Renal cortical epithelial cell (primary cell): ENCODE data around the gene RUFY3. TPM values are rescaled to one million over a fixed set of nuclear protein-coding genes. Genes with fewer than 3 reads are reported as not detected.
"Not testable (repeated sequence)": the region's sequence is repeated elsewhere in the genome, so short reads cannot be mapped to it uniquely, and the experiment has no call there.

Experiments used
- DNase-seq: peaks from one replicate; pipeline ENCODE4 v3.0.0-alpha.2; 2011; ENCODE audit warnings: low read depth
- total RNA-seq: library from RNA; depleted of rRNA; stranded (reverse); fragments of >200 nt; gene quantifications from 2 replicates; pipeline ENCODE4 v1.2.3, GENCODE V29; 2014

The RUFY3 gene
- total RNA-seq, 1 donor from 2014 or later = 74.9 TPM

DNA sequence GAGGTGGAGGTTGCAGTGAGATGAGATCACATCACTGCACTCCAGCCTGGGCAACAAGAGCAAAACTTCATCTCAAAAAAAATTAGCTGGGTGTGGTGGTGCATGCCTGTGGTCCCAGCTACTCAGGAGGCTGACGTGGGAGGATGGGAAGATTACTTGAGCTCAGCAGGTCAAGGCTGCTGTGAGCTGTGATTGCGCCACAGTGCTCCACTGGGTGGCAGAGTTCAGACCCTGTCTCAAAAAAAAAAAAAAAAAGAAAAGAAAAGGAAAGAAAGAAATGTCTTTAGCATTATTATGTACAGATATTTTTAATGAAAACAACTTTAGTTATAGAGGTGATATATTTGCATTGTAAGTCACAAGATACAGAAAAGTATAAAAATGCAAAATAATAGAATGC lies 14.2 kb downstream of the RUFY3 start:
- peak; percentile 78 for DNase-seq

DNA sequence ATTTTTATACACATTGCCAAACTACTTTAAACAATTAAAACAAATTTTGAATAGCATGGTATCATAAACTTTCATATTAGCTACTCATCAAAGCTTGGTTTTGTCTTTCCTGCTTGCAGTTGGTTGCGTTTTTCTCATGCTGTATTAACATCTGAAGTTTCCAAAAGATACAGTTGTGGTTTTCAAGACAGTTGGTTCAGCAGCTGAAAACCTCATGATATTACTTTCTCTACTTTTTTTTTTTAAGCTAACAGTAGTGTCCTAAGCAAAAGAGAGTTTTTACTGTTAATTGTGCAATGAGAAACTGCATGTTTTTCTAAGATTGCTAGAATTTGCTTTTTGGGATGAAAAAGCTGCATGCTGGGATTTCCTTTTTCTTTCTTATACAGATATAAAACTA lies 15.2 kb downstream of the RUFY3 start:
- no peak for DNase-seq

DNA sequence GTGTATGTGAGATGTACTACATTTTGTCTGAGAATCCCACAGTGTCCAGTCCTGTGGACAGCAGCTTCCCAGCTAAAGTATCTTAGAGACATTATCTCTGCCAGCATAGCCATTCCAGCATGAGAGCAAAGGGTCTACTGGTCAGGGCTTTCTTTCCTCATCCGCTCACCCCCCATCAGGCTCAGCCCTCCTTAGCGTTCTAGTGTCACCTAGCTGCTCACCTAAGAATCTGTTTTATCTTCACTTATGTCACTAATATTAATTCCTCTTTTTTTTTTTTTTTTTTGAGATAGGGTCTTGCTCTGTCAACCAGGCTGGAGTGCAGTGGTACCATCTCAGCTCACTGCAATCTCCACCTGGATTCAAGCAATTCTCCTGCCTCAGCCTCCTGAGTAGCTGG lies 15.6 kb downstream of the RUFY3 start:
- DNase-seq = no peak

DNA sequence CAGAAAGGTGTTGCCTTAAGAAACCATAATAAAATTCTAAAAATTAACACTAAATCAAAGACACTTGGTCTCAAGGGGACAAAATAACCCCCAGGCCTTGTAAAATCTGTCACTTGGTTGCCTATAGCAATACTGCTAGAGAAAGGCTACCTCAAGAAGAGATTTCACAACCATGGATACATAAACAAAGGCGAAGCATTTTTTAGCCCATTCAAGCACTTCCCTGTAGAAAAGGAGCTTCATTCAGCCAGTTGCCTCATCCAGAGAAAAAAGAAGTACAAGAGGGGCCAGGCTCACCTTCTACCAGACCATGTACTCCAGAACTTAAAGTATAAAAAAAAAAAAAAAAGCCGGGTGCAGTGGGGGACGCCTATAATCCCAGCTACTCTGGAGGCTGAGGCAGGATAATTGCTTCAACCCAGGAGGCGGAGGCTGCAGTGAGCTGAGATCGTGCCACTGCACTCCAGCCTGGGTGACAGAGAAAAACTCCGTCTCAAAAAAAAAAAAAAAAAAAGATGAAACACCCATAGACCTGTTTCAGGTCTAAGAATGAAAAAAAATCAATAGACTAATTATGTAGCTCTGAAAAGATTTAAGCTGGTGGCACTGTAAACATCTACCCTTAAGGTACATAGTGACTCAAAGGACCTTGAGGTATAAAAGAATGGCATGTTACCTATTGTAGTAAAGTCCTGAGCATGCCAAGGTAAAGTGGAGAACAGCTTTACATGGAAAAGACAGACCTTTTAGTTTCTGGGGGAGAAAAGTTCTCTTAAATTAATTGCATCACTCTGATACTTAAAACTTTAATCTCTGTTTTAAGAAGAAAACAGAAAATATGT lies 18.0 kb downstream of the RUFY3 start:
- DNase-seq = no peak

DNA sequence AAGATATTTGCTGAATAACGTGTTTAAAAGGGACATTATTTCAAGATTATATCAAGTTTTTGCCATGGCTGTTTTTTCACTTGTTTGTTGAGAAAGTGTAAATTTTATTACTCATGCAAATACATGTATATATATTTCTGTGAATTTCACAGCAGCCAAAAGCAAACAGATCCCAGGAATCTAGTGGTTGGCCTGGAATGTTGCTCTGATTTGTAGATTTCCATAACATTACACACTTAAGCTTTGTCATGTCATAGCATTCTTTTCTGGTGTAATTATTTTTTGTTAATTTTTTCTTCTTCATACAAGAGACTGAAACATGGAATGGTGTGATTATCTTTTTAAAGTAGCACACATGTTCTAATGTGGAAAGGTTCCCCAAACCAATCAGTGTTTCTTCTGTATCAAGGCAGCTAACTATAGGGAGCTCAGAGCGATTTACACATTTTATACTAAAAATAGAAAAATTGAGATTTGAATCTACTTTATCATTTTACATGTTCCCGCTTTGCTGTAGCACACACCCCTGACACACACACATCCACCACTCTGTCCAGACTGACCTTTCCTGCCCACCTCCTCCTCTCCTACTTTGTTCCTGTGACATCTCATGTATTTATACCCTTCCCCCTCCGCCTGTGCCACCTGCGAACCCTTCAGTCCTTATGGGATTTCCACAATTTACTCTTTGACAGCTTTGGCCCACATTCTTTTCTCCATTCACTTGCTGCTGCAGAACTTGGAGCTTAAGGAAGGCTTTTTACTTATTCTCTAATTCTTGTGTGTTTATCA lies 20.3 kb downstream of the RUFY3 start:
- DNase-seq = no peak

DNA sequence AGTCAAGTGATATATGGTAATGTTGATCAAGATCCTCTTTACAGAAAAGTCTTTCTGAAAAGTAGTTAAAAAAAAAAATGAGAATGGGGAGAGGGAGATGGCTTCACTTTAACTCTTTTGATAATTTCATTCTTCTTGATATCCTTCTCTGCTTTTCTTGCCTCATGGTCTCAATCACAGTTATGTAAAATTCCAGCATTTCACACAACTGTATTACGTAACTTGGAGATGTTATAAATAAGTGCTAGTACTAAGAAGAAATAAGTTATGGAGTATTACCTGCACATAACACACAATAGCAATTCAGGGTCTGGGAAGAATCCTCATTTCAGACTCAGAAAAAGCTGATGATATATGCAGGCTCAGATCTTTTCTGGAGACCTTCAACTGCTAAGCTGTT lies 22.0 kb downstream of the RUFY3 start:
- DNase-seq = no peak

DNA sequence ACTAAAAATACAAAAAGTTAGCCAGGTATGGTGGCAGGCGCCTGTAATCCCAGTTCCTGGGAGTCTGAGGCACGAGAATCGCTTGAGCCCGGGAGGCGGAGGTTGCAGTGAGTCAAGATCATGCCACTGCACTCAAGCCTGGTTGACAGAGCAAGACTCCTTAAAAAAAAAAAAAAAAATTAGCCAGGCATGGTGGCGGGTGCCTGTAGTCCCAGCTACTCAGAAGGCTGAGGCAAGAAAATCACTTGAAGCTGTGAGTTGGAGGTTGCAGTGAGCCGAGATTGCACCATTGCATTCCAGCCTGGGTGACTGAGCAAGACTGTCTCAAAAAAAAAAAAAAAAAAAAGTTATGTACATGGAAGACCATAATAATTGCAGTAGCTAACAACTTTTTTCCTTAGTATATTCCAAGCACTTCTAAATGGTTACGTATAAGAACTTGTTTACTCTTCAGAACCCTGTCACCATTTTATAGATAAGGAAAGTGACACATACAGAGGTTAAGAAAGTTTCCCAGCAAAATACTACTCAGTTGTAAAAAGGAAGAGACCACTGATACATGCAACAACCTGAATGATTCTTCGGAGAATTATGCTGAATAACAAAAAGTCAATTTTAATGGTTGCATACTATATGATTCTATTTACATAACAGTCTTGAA lies 24.5 kb downstream of the RUFY3 start:
- DNase-seq = peak; percentile 68

DNA sequence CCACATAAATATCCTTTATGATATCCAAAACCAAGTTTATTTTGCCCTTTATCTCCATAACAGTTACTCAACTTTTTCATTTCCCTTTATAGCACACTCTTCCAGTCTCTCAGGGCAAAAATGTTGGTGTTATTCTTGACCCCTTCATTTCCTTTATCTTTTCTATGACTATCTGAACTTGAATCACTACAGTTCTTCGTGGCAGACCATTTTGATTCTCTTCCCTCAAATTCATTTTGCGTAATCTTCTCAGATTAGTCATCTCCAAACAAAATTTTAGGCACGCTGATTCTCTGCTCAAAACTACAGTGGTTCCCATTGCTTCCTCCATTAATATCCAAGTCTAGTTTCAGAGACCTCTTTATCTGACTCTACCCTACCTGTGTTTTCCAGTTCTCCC lies 26.1 kb downstream of the RUFY3 start:
- DNase-seq = no peak

DNA sequence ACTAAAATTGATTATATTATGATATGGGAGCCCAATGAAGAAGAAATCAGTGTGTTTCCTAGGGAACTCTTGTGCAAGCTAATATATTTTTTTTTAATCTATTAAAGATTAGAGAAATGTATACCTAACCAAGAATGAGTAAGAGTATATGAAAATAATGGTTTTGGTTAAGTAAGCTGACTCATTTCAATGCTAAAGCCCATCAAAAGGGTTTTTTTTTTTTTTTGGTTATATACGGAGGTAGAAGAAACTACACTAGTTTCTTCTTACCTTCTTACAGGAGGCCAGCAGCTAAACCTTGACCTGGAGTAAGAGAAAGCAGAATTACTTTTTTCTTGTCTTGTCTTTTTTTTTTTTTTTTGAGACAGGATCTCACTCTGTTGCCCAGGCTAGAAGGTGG lies 27.5 kb downstream of the RUFY3 start:
- no peak for DNase-seq

DNA sequence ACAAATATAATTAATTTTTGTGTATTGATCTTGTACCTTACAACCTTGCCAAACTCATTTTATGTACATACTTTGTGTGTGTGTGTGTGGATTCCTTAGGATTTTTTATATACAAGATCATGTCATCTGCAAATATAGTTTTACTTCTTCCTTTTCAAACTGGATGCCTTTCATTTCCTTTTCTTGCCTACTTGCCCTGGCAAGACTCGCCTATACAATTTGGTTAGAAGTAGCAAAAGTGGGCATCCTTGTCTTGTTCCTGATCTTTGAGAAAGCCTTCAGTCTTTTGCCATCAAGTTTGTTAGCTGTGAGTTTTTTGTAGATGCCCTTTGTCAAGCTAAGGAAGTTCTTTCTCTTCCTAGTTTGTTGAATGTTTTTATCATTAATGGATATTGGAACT lies 30.5 kb downstream of the RUFY3 start:
- DNase-seq = no peak

DNA sequence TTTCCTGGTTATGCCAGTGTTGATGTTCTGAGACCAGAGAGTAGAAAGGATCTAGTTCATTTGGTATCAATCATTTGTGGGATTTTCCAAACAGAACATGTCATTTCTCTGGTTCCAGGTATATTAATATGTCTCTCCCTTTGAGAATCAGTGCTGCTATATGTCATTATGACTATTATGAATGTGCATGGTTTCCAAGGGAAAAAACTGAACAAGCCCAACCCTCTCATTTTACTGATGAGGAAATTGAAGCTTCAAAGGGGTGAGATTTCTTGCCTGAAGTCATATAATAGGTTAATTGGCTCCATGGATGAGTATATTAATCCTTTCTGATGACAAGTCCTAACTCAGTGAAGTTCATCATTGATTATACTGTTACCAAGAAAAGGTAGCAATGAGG lies 31.9 kb downstream of the RUFY3 start:
- no peak for DNase-seq

DNA sequence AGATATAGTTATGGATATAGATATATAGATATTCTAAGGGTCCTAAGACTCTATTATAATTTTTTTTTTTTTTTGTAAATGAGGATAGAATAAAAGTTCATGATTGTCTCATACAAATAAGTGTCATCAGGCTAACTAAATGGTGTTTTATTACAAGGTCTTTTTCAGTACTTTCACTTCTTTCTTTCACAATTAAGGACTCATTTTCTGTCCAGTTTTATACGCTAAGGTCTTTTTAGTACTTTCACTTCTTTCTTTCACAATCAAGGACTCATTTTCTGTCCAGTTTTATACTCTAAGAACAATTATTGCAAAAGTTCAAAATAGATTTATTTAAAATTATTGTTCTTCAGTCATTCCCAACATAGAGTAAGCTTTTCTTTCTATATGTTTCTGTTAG lies 32.7 kb downstream of the RUFY3 start:
- DNase-seq = no peak

DNA sequence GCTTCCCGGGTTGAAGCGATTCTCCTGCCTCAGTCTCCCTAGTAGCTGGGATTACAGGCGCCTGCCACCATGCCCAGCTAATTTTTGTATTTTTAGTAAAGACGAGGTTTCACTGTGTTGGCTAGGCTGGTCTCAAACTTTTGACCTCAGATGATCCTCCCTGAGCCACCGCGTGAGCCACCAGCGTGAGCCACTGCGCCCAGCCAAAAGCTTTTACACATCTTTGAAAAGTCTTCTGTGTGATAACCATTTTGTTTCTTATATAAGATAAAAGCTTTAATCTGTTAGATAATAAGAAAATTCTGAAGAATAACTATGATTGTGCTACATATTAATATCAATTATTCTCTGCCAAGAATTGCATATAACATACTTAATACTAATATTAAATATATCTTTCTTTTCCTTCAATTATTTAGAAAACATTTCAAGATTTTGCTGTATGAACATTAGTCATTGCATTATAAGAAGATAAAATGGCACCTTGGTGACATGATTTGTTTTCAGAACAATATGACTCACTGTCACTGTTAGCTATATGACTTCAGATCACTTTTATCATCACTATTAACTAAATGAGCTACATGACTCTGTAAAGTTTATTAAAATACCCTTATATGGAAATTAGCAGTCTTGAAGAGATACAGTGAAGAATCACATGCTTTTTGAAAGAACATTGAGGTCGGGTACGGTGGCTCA lies 33.4 kb downstream of the RUFY3 start:
- DNase-seq = no peak

DNA sequence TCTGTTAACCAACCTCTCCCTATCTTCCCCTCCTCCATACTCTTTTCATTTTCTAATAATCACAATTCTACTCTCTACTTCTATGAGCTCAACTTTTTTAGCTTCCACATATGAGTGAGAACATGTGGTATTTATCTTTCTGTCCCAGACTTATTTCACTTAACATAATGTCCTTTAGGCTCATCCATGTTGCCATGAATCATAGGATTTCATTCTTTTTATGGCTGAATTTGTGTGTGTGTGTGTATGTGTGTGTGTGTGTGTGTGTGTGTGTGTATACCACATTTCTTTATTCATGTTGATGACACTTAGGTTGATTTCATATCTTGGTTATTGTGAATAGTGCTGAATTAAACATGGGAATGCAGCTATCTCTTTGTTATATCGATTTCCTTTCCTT lies 37.4 kb downstream of the RUFY3 start:
- no peak for DNase-seq

DNA sequence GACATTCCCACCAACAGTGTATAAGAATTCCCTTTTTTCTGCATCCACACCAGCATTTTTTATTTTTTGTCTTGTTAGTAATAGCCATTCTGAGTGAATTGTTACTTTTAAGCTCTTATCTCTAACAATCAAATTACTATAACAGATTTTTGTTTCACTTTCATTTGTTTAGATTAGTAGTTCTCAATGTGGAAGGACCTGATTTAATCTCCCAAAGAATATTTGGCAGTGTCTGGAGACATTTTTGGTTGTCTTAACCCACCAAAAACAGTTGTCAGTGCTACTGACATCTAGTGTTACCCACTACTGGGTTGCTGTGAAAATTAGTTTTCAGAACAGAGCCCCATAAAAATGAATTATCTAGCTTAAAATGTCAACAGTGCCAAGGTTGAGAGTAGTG lies 37.9 kb downstream of the RUFY3 start:
- no peak for DNase-seq

DNA sequence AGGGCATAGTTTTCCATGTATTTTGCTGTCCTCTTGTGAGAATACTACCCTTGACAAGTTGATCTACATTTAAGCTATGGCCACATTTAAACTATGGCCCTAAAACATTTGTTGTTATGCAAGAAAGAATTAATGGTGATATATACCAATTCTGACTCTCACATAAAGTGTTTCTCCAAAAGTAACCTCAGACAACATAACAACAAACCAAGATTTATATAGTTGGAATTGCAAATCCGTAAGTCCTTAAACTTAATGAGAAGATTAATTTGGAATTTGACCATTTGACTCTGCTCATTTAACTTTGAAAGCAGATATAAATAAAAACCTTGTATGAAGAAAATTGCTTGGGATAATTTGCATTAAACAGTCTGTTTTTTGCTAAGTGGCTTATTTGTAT lies 38.9 kb downstream of the RUFY3 start:
- no peak for DNase-seq

DNA sequence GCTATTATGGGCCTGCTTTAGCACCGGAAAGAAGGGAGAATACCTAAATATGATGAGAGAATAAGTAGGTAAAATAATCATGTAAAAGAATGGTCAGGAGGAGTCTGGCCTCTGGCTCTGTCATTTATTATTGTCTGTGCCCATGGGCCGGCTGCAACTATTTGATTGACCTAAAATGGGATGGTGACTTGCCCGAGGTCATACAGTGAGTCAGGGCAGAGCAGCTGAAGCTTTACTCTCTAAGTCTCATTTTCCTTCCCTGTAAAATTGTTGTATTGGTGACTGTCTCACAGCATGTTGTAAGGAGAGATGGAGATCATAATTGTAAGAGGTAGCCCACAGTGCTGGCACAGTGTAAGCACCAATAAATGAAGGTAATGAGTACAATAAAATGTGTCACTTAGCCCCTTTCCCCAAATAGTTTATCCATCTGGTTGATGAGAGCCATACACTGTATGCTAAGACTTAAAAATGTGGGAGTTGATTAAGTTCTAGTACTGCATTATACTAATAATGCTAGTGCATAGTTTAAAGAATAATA lies 39.6 kb downstream of the RUFY3 start:
- DNase-seq = no peak

DNA sequence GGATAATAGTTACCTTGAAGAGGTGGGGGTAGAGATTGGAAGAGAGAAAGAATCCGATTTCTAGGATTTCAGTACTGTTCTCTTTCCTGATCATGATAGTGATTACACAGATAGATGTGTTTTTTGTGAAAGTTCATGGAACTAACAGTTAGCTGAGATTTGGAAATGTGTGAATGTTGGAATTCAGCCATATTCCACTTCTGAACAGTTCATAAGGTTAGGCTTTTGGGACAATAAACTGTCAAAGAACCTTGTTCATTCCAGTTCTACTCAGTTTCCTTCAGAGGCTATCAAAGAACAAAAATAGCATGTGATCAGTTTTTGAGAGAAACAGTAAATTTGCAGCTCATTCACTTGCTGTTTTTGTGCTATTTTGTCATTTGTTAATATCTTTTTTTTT lies 43.6 kb downstream of the RUFY3 start:
- DNase-seq = no peak

DNA sequence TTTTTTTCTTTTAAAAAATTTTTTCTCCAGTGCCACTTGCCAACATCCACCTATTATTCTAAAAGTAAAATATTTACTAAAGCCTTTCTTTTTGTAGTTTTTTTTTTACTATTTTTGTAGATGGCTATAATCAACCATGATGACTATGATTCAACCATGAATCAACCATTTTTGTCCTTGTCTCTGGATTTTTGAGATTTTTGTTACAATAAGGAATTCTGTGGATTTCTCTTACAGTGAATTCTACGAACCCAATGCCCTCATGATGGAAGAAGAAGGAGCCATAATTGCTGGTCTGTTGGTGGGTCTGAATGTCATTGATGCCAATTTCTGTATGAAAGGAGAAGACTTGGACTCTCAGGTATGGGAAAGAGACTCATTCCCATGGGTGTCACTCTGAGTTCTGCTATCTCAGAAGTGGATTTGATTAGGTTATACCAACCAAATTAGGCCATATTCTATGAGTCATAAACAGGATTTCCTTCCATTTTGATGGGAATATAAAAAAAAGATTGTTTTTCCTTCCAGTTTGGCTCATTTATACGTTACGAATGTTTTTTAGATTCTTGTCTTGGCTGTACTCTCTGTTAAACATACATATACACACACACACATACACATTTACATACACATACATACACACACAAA lies 46.7 kb downstream of the RUFY3 start:
- DNase-seq = no peak

DNA sequence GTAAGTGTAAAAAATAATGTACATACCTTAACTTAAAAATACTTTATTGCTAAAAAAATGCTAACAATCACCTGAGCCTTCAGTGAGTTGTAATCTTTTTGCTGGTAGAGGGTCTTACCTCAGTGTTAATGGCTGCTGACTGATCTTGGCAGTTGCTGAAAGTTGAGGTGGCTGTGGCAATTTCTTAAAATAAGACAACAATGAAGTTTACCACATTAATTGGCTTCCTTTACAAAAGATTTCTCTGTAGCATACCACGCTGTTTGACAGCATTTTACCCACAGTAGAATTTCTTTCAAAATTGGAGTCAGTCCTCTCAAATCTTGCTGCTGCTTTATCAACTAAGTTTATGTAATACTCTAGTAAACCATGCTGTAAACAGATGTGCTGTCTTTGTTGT lies 47.6 kb downstream of the RUFY3 start:
- DNase-seq = not testable (repeated sequence)

DNA sequence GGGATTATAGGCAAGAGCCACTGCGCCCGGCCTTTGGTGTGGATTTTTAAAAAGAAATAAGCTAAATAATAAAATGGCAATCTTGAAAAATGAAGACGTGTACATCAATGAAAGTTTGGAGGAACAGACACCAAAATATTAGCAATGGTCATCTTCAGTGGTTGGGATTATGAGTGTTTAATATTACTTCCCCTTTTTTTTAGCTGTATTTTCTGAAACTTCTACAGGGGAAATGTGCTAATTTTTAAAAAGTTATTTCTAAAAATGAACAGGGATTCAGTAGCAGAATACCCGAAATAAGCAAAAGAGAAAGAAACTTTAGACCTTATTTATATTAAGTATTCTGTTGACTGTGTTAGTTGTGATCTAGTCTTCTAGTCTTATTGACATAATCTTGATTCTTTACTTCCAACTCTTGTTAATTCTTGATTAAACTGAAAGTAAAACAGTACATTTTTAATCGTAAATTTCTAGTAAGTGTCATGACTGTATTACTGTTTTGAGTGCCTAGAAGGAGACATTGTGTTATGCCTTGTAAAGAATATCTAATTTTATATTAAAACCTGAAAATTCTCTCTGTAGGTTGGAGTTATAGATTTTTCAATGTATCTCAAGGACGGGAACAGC lies 51.3 kb downstream of the RUFY3 start:
- DNase-seq = no peak
